ENCODE measurements around the gene NAXD. TPM values are rescaled to one million over a fixed set of nuclear protein-coding genes. Genes with fewer than 3 reads are reported as not detected.

The NAXD gene
- total RNA-seq, 1 experiment from 2014 or later: 11.5 TPM

DNA sequence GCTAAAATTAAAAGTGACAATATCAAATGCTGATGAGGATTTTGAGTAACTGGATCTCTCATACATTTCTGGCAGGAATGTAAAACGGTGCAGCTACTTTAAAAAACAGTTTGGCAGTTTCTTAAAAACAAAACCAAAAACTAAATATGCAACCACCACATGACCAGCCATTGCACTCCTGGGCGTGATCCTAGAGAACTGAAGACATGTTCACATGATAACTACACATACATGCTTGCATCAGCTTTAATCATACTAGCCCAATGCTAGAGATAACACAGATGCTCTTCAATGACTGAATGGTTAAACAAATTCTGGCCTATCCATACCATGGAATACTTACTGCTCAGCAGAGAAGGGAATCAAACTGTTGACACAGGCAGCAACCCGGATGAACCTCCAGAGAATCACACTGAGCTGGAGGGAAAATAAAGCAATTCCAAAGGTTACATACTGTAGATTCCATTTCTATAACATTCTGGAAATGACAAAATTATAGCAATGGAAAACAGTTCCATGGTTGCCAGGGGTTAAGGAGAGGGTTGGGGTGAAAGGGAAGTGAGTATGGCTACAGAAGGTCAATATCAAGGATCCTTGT is 25.5 kb upstream of the NAXD start:
- no peak overlapping the region for H3K4me3 Mint-ChIP-seq (ENCODE audit: low read depth, unreplicated experiment)
- intact Hi-C loops (cut with micrococcal nuclease; ENCODE audit: unreplicated experiment): no loop called here
- TF ChIP-seq, protein P1, sequence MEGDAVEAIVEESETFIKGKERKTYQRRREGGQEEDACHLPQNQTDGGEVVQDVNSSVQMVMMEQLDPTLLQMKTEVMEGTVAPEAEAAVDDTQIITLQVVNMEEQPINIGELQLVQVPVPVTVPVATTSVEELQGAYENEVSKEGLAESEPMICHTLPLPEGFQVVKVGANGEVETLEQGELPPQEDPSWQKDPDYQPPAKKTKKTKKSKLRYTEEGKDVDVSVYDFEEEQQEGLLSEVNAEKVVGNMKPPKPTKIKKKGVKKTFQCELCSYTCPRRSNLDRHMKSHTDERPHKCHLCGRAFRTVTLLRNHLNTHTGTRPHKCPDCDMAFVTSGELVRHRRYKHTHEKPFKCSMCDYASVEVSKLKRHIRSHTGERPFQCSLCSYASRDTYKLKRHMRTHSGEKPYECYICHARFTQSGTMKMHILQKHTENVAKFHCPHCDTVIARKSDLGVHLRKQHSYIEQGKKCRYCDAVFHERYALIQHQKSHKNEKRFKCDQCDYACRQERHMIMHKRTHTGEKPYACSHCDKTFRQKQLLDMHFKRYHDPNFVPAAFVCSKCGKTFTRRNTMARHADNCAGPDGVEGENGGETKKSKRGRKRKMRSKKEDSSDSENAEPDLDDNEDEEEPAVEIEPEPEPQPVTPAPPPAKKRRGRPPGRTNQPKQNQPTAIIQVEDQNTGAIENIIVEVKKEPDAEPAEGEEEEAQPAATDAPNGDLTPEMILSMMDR (IDR thresholded peaks at IDR 0.05; ENCODE audit: unreplicated experiment): no peak
- H3K4me1 Mint-ChIP-seq (ENCODE audit: low read depth, unreplicated experiment): no peaks in the 10 kb centered on the region
- H3K9me3 Mint-ChIP-seq (ENCODE audit: low read depth, unreplicated experiment): no peaks in the 10 kb centered on the region
- no peaks in the 10 kb centered on the region for H3K36me3 Mint-ChIP-seq (ENCODE audit: insufficient read depth, unreplicated experiment)
- no peak for DNase-seq
- BruUV-seq (replicated peaks): no TSS peak
- no peaks in the 10 kb centered on the region for H3K27me3 Mint-ChIP-seq (ENCODE audit: unreplicated experiment)
- CTCF ChIA-PET: interaction anchor here (0.6 kb wide), 1 partner anchor 316 kb away, joined by 3 read pairs; no protein-coding TSS in a partner anchor
- no peak overlapping the region for H3K27ac Mint-ChIP-seq (ENCODE audit: unreplicated experiment)

- no peaks in the 10 kb centered on the region for H3K9me3 Mint-ChIP-seq (ENCODE audit: low read depth, unreplicated experiment)
- H3K27me3 Mint-ChIP-seq (ENCODE audit: unreplicated experiment): no peaks in the 10 kb centered on the region
- intact Hi-C loops (cut with micrococcal nuclease; ENCODE audit: unreplicated experiment): no loop called here
- peak; percentile 13 for DNase-seq
- H3K27ac Mint-ChIP-seq (ENCODE audit: unreplicated experiment): no peak overlapping the region
- no peaks in the 10 kb centered on the region for H3K36me3 Mint-ChIP-seq (ENCODE audit: insufficient read depth, unreplicated experiment)
- TF ChIP-seq, protein P1 (IDR thresholded peaks at IDR 0.05; ENCODE audit: unreplicated experiment): no peak
- H3K4me3 Mint-ChIP-seq (ENCODE audit: low read depth, unreplicated experiment): no peak overlapping the region
- no TSS peak for BruUV-seq (replicated peaks)
- no peaks in the 10 kb centered on the region for H3K4me1 Mint-ChIP-seq (ENCODE audit: low read depth, unreplicated experiment)
- CTCF ChIA-PET: interaction anchor here (0.6 kb wide), 1 partner anchor 316 kb away, joined by 3 read pairs; no protein-coding TSS in a partner anchor
Measured at GRCh38 chr13:110590577-110590976, 24.8 kb upstream of the NAXD start.

GRCh38 chr13:110592665-110593064 is 22.7 kb upstream of the NAXD start:
- intact Hi-C loops (cut with micrococcal nuclease; ENCODE audit: unreplicated experiment): no loop called here
- H3K4me1 Mint-ChIP-seq (ENCODE audit: low read depth, unreplicated experiment): no peaks in the 10 kb centered on the region
- no TSS peak for BruUV-seq (replicated peaks)
- no peak overlapping the region for H3K4me3 Mint-ChIP-seq (ENCODE audit: low read depth, unreplicated experiment)
- no peaks in the 10 kb centered on the region for H3K36me3 Mint-ChIP-seq (ENCODE audit: insufficient read depth, unreplicated experiment)
- no peaks in the 10 kb centered on the region for H3K9me3 Mint-ChIP-seq (ENCODE audit: low read depth, unreplicated experiment)
- no peaks in the 10 kb centered on the region for H3K27me3 Mint-ChIP-seq (ENCODE audit: unreplicated experiment)
- DNase-seq: no peak
- TF ChIP-seq, protein P1 (IDR thresholded peaks at IDR 0.05; ENCODE audit: unreplicated experiment): no peak
- CTCF ChIA-PET: no interaction called here
- no peak overlapping the region for H3K27ac Mint-ChIP-seq (ENCODE audit: unreplicated experiment)

DNA sequence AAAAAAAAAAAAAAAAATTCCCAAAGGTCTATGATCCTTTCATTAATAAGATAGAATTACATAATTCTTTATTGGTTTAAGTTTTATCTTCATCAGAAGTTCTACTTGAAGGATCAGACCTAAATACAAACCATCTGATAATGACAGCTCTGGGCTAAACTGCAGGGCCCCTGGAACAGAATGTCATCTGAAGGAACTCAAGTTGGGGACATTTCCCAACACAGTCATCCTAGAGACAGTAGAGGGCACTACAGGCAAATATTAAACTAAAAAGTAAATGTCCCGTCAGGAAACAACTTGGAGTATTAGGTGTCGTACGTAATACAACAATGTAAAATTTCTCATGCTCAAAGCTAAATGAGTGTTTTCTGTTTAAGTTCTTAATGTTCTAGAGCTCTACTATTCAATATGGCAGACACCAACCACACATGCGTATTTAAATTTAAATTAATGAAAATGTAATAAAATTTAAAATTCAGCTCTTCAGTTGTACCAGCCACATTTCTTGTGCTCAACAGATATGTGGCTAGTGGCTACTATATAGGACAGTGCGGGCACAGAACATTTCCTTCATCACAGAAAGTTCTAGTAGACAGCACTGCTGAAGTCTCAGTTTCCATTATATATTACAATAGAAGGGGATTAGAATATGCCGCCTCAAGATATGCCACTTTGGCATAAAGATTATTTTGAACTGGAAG is 21.8 kb upstream of the NAXD start:
- TF ChIP-seq, protein P1 (IDR thresholded peaks at IDR 0.05; ENCODE audit: unreplicated experiment): no peak
- Mint-ChIP-seq H3K9me3 (ENCODE audit: low read depth, unreplicated experiment) (no peaks in the 10 kb centered on the region), H3K27ac (ENCODE audit: unreplicated experiment) (no peak overlapping the region), H3K4me1 (ENCODE audit: low read depth, unreplicated experiment) (no peaks in the 10 kb centered on the region), H3K27me3 (ENCODE audit: unreplicated experiment) (no peaks in the 10 kb centered on the region), H3K36me3 (ENCODE audit: insufficient read depth, unreplicated experiment) (no peaks in the 10 kb centered on the region), H3K4me3 (ENCODE audit: low read depth, unreplicated experiment) (no peak overlapping the region)
- CTCF ChIA-PET: interaction anchor here (0.7 to 1.1 kb wide), 2 partner anchors 17 to 89 kb away, joined by 3 to 5 read pairs; no protein-coding TSS in a partner anchor
- BruUV-seq (replicated peaks): no TSS peak
- DNase-seq: no peak
- intact Hi-C loops (cut with micrococcal nuclease; ENCODE audit: unreplicated experiment): no loop called here
